NOMO-1 (cell line): Measurements from ENCODE around the gene ZCCHC10.
A peak's percentile ranks its signal among the peaks of the same experiment; 100 is the strongest.

ENCODE experiments used
- DNase-seq, 2 experiments: peaks; one replicate each; lab custom pipeline; 2025; ENCODE audit not compliant: unreplicated experiment in 2 of 2; lab: John Stamatoyannopoulos, UW

ZCCHC10 gene

GRCh38 chr5:133025804-133026663 lies at the start of gene ZCCHC10:
TSS of gene ZCCHC10 (minus strand) at chr5:133026549. CDS start at chr5:133026537, 12 bp downstream.
- peak; percentile 89 to 93 for DNase-seq

DNA sequence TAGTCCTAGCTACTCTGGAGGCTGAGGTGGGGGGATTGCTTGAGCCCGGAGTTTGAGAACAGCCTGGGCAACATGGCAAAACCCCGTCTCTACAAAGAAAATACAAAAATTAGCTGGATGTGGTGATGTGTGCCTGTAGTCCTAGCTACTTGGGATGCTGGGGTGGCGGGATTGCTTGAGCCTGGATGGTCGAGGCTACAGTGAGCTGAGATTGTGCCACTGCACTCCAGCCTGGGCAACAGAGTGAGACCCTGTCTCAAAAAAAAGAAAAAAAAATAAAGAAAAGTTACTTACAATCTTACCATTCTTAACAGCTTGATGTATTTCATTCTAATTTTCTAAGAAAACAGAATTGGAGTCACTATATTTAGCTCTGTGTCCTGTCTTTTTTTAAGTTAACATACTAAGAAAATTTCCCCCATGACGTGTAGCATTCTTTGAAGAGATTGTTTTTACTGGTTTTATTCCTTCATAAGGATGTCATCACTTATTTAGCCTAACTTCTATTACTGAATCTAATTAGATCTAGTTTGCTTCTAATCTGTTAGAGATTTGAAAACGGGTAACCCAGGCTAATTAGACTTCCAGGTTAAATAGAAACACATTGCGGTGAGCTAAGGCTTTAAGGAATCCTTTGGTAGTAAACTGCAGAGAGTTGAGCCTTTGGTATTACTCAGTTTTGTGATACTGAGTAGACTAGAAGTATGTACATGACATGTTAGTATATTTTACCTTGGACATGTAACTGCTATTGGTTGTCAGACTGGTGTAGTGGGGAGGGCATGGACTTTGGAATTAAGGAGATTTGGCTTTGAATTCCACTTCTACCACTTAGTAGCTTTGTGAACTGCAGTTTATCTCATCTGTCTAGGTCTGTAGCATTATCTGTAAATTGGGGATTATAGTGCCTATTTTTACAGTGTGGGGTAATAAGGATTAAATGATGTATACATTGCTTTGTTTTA lies 49.5 kb upstream of the ZCCHC10 start:
- no peak for DNase-seq

GRCh38 chr5:133072021-133072420 lies 45.7 kb upstream of the ZCCHC10 start:
- DNase-seq, result no peak

DNA sequence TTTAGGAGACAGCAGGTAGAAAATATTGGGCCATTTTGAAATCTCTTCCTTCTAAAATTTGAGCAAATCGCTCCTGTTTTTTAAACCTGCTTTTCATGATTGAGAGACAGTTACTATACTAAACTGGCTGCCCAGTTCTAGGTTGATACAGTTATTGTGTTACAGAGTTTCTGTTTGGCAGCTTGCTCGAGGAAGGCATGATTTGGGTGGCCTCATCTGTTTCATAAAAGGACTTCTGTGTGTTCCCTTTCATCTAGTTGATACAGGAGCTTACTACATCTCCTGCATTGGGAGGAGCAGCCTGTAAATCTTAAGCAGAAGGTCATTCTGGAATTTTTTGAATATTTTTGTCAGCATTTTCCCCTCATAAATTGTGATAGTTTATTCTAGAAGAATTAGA lies 39.7 kb upstream of the ZCCHC10 start:
- no peak for DNase-seq

- DNase-seq, result no peak
Observed at GRCh38 chr5:133065471-133065870, 39.1 kb upstream of the ZCCHC10 start.

GRCh38 chr5:133063965-133064364 lies 37.6 kb upstream of the ZCCHC10 start:
- no peak for DNase-seq

- DNase-seq, result peak; percentile 22 to 43
Observed at GRCh38 chr5:133062276-133062675, 35.9 kb upstream of the ZCCHC10 start.

DNA sequence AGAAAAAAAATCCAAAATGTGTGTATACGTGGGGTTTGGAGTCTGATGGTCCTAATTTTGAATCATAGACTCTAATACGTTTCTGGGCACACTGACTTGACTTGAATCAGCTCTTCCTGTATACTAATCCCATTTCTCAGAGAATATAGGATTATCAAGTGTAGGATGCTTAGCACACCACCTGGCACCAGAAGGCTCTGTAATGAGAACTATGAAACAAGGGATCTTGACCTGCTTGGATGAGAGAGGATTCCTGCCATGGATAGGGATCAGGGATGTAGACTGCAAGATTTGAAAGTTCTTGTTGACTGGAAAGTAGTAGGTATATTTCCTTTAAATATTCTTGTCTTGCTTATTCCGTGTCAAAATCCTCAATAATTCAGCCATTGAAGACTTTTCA lies 33.3 kb upstream of the ZCCHC10 start:
- no peak for DNase-seq

DNA sequence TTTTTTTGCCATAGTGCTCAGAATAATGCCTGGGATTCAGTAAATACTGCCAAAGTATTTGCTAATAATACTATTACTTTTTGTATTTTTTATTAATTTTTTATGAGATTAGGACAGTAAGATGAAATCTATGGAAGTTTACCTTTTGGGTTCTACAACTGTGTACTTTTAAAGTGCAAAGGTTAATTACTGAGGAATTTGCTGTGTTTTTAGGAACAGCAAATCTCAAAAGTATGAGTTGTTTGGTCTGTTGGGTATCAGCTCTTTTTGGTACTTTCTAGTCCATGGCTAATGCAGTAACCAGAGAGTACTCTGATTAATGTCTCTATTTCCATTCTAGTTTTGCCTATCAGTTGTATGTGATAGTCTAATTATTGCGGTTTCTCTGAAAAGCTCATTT lies 30.5 kb upstream of the ZCCHC10 start:
- no peak for DNase-seq

GRCh38 chr5:133054697-133055471 lies 28.5 kb upstream of the ZCCHC10 start:
- no peak for DNase-seq

- DNase-seq, result no peak
Observed at GRCh38 chr5:133053448-133053847, 27.1 kb upstream of the ZCCHC10 start.

DNA sequence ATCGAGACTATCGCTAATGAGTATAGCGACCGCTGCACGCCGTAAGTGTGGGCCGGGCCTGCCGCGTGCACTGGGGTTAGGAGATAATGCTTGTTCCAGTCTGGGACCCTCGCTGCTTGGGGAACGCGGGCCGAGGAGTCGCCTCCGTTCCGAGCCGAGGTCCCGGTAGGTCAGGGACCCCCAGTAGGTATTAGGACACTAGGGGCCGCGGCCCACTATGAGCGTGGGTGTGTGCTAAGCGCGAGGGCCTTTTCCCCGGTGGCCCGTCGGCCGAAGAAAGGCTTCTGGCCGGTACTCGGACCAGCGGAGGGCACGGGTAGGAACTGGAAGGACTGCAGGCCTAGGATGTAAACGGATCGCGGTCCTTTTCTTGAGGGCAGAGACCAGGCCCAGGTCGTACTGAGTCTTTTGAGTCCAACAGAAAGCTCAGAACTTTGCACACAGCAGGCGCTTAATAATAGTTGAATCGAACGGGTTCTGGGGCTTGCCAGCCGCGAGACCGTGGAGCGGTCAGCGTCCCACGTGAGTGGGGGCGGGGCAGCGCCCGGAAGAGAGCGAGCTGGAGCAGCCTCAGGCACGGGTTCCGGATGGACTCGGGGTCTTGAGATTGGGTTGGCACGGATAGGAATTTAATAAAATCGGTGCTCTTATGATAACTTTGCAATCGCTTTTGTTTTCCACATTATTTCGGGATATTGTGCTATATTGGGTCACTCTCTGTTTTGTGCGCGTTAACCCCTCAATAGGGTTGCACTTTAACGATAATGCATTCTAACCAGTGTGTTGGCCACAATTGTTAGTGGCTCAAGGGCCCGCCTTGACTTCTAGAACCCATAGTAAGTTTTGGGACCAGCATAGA lies 26.2 kb upstream of the ZCCHC10 start:
- peak; percentile 50 to 52 for DNase-seq

DNA sequence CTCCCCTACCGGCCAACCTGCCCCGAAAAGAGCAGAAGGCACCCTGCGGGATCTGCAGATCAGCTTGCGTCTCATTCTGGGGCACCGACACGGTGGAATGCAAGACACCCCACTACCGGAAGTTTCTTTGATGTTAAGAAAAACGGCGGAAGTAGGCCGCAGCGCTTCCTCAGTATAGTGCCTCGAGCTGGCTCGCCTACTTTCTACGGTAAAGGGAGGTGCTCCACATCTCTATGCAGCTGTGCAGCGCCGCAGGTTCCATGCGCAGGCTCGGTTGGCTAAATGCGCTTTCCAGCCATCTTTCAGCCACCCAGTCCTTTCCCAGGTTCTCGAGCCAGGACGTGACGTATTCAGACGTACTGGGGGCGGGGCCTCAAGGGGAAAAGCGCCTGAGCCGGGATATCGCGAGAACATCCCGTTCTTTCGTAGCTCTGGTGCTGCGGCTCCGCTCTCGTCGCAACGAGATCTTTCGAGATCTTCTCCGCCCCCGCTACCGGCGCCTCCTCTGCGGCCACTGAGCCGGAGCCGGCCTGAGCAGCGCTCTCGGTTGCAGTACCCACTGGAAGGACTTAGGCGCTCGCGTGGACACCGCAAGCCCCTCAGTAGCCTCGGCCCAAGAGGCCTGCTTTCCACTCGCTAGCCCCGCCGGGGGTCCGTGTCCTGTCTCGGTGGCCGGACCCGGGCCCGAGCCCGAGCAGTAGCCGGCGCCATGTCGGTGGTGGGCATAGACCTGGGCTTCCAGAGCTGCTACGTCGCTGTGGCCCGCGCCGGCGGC lies 25.4 kb upstream of the ZCCHC10 start, which contains the start of gene HSPA4:
HSPA4 (plus strand) TSS at position 472 of the 775 bp plus-strand sequence; CDS start at position 710, 238 bp downstream.
- DNase-seq, result peak; percentile 98

DNA sequence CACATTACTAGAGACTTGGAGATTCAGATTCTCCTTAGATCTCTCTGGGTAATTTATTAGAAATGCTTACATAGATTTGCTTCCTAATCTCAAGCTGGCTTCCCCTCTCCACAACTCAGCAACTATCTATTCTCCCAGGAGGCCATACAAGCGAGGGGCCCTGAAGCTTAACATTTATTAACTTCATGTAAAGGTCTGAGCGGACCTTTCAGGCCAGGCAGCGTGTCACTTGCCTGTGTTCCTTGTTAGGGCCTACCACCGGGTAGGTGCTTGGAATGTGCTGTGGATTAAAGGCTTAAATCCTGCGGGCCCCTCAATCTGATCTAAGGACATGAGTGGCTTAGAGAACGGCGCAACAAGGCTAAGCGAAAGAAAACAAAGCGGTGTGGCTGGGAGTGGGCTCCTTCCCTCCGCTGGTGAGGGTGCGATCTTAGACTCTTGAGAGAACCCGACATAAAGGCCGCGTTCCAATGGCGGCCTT lies 24.8 kb upstream of the ZCCHC10 start:
- peak in 1 of 2 experiments; percentile 41 for DNase-seq

- DNase-seq, result no peak
Observed at GRCh38 chr5:133050521-133050920, 24.2 kb upstream of the ZCCHC10 start.

DNA sequence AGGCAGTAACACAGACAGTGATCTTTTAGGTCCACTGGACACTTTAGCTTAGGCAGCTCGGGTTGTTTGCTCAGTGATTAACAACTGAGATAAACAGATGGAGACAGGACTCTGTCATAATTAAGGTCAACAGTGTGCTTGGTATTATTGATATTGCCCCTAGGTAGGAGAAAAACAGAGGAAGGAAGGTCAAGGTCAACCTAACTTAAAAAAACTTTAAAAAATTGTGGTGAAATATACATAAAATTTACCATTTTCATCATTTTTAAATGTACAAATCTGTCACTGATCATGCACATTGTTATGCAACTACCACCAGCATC lies 23.3 kb upstream of the ZCCHC10 start:
- DNase-seq, result no peak

- DNase-seq, result no peak
Observed at GRCh38 chr5:133048993-133049725, 22.8 kb upstream of the ZCCHC10 start.

DNA sequence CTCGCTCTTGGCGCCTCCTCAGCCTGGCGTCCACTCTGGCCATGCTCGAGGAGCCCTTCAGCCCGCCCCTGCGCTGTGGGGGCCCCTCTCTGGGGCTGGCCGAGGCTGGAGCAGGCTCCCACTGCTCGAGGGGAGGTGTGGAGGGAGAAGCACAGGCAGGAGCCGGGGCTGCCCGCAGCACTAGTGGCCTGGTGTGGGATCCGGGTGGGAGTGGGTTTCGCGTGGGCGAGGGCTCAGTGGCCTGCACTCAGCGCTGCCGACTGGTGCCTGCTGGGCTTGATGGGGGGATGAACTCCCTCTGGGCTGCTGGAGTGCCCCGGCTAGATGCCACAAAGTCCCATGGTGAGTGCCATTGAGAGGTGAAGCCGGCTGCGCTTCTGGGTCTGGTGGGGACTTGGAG lies 21.1 kb upstream of the ZCCHC10 start:
- DNase-seq, result no peak
